Urinary bladder (tissue), 4 donors: ENCODE results near the gene NTNG2. TPM values are rescaled to one million over a fixed set of nuclear protein-coding genes. Genes with fewer than 3 reads are reported as not detected.

Source experiments
- DNase-seq: peaks from one replicate; pipeline ENCODE4 v3.0.0-alpha.2; 2015; ENCODE audit errors: extremely low spot score
- H3K27ac ChIP-seq: one replicate; pipeline ENCODE4 v1.5.1; 2013; ENCODE audit warnings: low read depth, mild to moderate bottlenecking, moderate library complexity
- H3K36me3 ChIP-seq: one replicate; pipeline ENCODE4 v1.6.1; 2013; ENCODE audit warnings: mild to moderate bottlenecking, moderate library complexity; ENCODE audit not compliant: insufficient read depth
- H3K4me1 ChIP-seq: one replicate; pipeline ENCODE4 v1.6.1; 2013; ENCODE audit warnings: mild to moderate bottlenecking, moderate library complexity; ENCODE audit not compliant: insufficient read depth
- H3K4me3 ChIP-seq: one replicate; pipeline ENCODE4 v1.5.1; 2013; ENCODE audit warnings: low read depth, low read length
- WGBS: extraction: QIAGEN DNeasy Blood & Tissue Kit; methylation state at CpG from one replicate; pipeline ENCODE4 v1.1.7; 2013; 5-methylcytosine and 5-hydroxymethylcytosine counted together
- polyA plus RNA-seq: library from polyadenylated mRNA; stranded (reverse); fragments of 200-250 nt; gene quantifications from one replicate; pipeline ENCODE4 v1.2.3, GENCODE V29; 2013
- total RNA-seq: library from RNA; depleted of rRNA; stranded (reverse); fragments of >200 nt; gene quantifications from one replicate; pipeline ENCODE4 v1.2.3, GENCODE V29; 2014
- donor health status: healthy with polysubstance abuse.
- donor health status: healthy.

NTNG2 gene
- total and polyA plus RNA-seq, 2 donors: 2.3 to 2.8 TPM

- Histone ChIP-seq H3K4me1 (no peaks in the 10 kb centered on the region), H3K27ac (no peak overlapping the region), H3K36me3 (no peaks in the 10 kb centered on the region), H3K4me3 (no peak overlapping the region)
- 89% methylated on average over 10 of the region's 10 CpGs for WGBS
- no peak for DNase-seq
Measured at GRCh38 chr9:132190966-132191365, 29.1 kb downstream of the NTNG2 start.

- DNase-seq: no peak
- Histone ChIP-seq H3K4me3 (no peak overlapping the region), H3K36me3 (no peaks in the 10 kb centered on the region), H3K4me1 (no peaks in the 10 kb centered on the region), H3K27ac (no peak overlapping the region)
- 39% methylated on average over 11 of the region's 11 CpGs for WGBS
Measured at GRCh38 chr9:132192728-132193127, 30.9 kb downstream of the NTNG2 start.

GRCh38 chr9:132193227-132194124, 31.6 kb downstream of the NTNG2 start:
- no peak for DNase-seq
- Histone ChIP-seq H3K27ac (no peak overlapping the region), H3K4me3 (no peak overlapping the region), H3K4me1 (no peaks in the 10 kb centered on the region), H3K36me3 (no peaks in the 10 kb centered on the region)
- 89% methylated on average over 12 of the region's 12 CpGs for WGBS

GRCh38 chr9:132194508-132194907, 32.6 kb downstream of the NTNG2 start:
- no peak for DNase-seq
- no peaks in the 10 kb centered on the region for H3K4me1 ChIP-seq
- 82% methylated on average over 8 of the region's 8 CpGs for WGBS
- no peak overlapping the region for H3K27ac ChIP-seq
- no peak overlapping the region for H3K4me3 ChIP-seq
- H3K36me3 ChIP-seq: no peaks in the 10 kb centered on the region

GRCh38 chr9:132197315-132197714, 35.5 kb downstream of the NTNG2 start:
- DNase-seq: no peak
- 91% methylated on average over 6 of the region's 6 CpGs for WGBS
- no peaks in the 10 kb centered on the region for H3K4me1 ChIP-seq
- no peaks in the 10 kb centered on the region for H3K36me3 ChIP-seq
- no peak overlapping the region for H3K27ac ChIP-seq
- H3K4me3 ChIP-seq: no peak overlapping the region

- 95% methylated on average over 58 of the region's 58 CpGs for WGBS
- DNase-seq: no peak
- Histone ChIP-seq H3K36me3 (no peaks in the 10 kb centered on the region), H3K4me3 (no peak overlapping the region), H3K27ac (no peak overlapping the region), H3K4me1 (no peaks in the 10 kb centered on the region)
Measured at GRCh38 chr9:132197856-132198550, 36.1 kb downstream of the NTNG2 start.

GRCh38 chr9:132199056-132199455, 37.2 kb downstream of the NTNG2 start:
- 94% methylated on average over 4 of the region's 4 CpGs for WGBS
- DNase-seq: no peak
- H3K36me3 ChIP-seq: no peaks in the 10 kb centered on the region
- no peaks in the 10 kb centered on the region for H3K4me1 ChIP-seq
- no peak overlapping the region for H3K27ac ChIP-seq
- H3K4me3 ChIP-seq: no peak overlapping the region

- H3K36me3 ChIP-seq: no peaks in the 10 kb centered on the region
- H3K4me1 ChIP-seq: no peaks in the 10 kb centered on the region
- DNase-seq: no peak
- no peak overlapping the region for H3K27ac ChIP-seq
- WGBS: 81% methylated on average over 4 of the region's 4 CpGs
- no peak overlapping the region for H3K4me3 ChIP-seq
Measured at GRCh38 chr9:132200706-132201105, 38.8 kb downstream of the NTNG2 start.

GRCh38 chr9:132201139-132201538, 39.3 kb downstream of the NTNG2 start:
- no peaks in the 10 kb centered on the region for H3K4me1 ChIP-seq
- WGBS: 71% methylated on average over 12 of the region's 12 CpGs
- H3K4me3 ChIP-seq: no peak overlapping the region
- H3K36me3 ChIP-seq: no peaks in the 10 kb centered on the region
- no peak overlapping the region for H3K27ac ChIP-seq
- DNase-seq: no peak

- 53% methylated on average over 21 of the region's 21 CpGs for WGBS
- H3K4me1 ChIP-seq: no peaks in the 10 kb centered on the region
- no peaks in the 10 kb centered on the region for H3K36me3 ChIP-seq
- H3K27ac ChIP-seq: no peak overlapping the region
- DNase-seq: no peak
- H3K4me3 ChIP-seq: no peak overlapping the region
Measured at GRCh38 chr9:132201780-132202703, 40.2 kb downstream of the NTNG2 start.

- H3K36me3 ChIP-seq: no peaks in the 10 kb centered on the region
- 96% methylated on average over 3 of the region's 3 CpGs for WGBS
- DNase-seq: no peak
Measured at GRCh38 chr9:132204883-132205282, 43.0 kb downstream of the NTNG2 start.

GRCh38 chr9:132207215-132207614, 45.4 kb downstream of the NTNG2 start:
- 73% methylated on average over 14 of the region's 14 CpGs for WGBS
- H3K4me1 ChIP-seq: no peaks in the 10 kb centered on the region
- no peaks in the 10 kb centered on the region for H3K36me3 ChIP-seq
- no peak for DNase-seq
- H3K27ac ChIP-seq: no peak overlapping the region
- H3K4me3 ChIP-seq: no peak overlapping the region

More at GRCh38 chr9:132204883-132205282, 43.0 kb downstream of the NTNG2 start:
- H3K4me3 ChIP-seq: no peak overlapping the region
- H3K4me1 ChIP-seq: no peaks in the 10 kb centered on the region
- H3K27ac ChIP-seq: no peak overlapping the region

GRCh38 chr9:132207839-132208615, 46.2 kb downstream of the NTNG2 start:
- 83% methylated on average over 16 of the region's 16 CpGs for WGBS
- Histone ChIP-seq H3K27ac (no peak overlapping the region), H3K36me3 (no peaks in the 10 kb centered on the region), H3K4me3 (no peak overlapping the region), H3K4me1 (no peaks in the 10 kb centered on the region)
- no peak for DNase-seq
